ENCODE measurements around the gene APBB1IP. TPM values are rescaled to one million over a fixed set of nuclear protein-coding genes. Genes with fewer than 3 reads are reported as not detected.
"Not testable (repeated sequence)": the region's sequence is repeated elsewhere in the genome, so short reads cannot be mapped to it uniquely, and the experiment has no call there.

APBB1IP gene
- total RNA-seq, 4 donors from 2014 or later, result 1.2 to 2.4 (median 1.9) TPM; not detected in 1

DNA sequence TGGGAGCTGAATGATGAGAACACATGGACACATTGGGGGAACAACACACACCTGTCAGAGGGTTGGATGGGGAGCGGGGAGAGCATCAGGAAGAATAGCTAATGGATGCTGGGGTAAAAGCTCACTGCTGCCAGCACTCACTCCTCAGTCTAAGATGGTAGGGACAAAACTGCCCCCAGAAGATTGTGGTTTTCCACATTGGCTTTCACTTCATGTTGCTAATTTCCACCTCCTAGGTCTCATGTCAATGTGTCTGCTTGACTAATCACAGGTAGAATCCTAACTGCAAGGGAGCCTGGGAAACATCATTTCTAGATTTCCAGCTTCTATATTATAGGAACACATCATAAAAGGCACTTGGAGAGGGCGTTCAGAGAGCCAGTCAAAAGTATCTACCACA, 22.6 kb downstream of the APBB1IP start:
- H3K4me3 ChIP-seq, result no peak overlapping the region
- no peaks in the 10 kb centered on the region for H3K27me3 ChIP-seq
- intact Hi-C loops (cut with DNase I; ENCODE audit: low total_unique reads), result no loop called here
- DNase-seq, result no peak
- TF ChIP-seq CTCF (IDR thresholded peaks at IDR 0.05) (no peak), POLR2A (IDR thresholded peaks at IDR 0.05) (no peak)
- no peaks in the 10 kb centered on the region for H3K4me1 ChIP-seq
- H3K36me3 ChIP-seq, result no peaks in the 10 kb centered on the region
- H3K9me3 ChIP-seq, result no peaks in the 10 kb centered on the region
- no peak overlapping the region for H3K27ac ChIP-seq

- no peak for TF ChIP-seq CTCF (IDR thresholded peaks at IDR 0.05)
- no peak for TF ChIP-seq POLR2A (IDR thresholded peaks at IDR 0.05)
- Histone ChIP-seq H3K27me3 (no peaks in the 10 kb centered on the region), H3K9me3 (no peaks in the 10 kb centered on the region), H3K4me1 (no peaks in the 10 kb centered on the region), H3K27ac (no peak overlapping the region), H3K36me3 (no peaks in the 10 kb centered on the region), H3K4me3 (no peak overlapping the region)
- intact Hi-C loops (cut with DNase I; ENCODE audit: low total_unique reads), result no loop called here
- no peak for DNase-seq
Observed at GRCh38 chr10:26463986-26464385, 25.8 kb downstream of the APBB1IP start.

- intact Hi-C loops (cut with DNase I; ENCODE audit: low total_unique reads), result no loop called here
- Histone ChIP-seq H3K36me3 (no peaks in the 10 kb centered on the region), H3K27ac (no peak overlapping the region), H3K4me1 (no peaks in the 10 kb centered on the region), H3K9me3 (no peaks in the 10 kb centered on the region), H3K27me3 (no peaks in the 10 kb centered on the region), H3K4me3 (no peak overlapping the region)
- TF ChIP-seq CTCF (IDR thresholded peaks at IDR 0.05), result no peak
- no peak for TF ChIP-seq POLR2A (IDR thresholded peaks at IDR 0.05)
- no peak for DNase-seq
Observed at GRCh38 chr10:26464632-26465280, 26.6 kb downstream of the APBB1IP start.

DNA sequence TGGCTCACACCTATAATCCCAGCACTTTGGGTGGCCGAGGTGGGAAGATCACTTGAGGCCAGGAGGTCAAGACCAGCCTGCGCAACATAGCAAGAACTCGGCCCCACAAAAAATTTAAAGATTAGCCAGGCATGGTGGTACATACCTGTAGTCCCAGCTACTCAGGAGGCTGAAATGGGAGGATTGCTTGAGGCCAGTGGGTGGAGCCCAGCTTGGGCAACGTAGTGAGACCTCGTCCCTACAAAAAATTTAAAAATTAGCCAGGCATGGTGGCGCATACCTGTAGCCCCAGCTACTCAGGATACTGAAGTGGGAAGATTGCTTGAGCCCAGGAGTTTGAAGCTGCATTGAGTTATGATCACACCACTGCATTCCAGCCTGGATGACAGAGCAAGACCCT, 28.4 kb downstream of the APBB1IP start:
- H3K9me3 ChIP-seq; H3K4me3 ChIP-seq; H3K36me3 ChIP-seq; H3K27me3 ChIP-seq; H3K27ac ChIP-seq; H3K4me1 ChIP-seq; intact Hi-C loops (cut with DNase I; ENCODE audit: low total_unique reads); DNase-seq: not testable (repeated sequence)

DNA sequence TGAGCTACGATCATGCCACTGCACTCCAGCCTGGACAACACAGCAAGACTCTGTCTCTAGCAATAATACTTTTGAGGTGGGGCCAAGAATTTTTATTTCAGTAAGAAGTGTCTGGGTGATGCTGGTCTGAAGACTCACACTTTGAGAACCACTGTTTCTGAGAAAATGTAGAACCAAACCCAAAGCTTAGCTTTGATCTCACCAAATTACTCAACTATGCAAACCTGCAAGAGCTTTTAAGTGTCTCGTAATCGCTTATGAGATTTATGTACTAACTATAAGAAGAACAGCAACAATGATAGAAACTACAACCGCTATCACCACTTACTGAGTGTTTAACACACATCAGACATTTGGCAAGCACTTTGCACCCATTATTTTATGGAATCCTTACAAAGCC, 29.5 kb downstream of the APBB1IP start:
- no peak overlapping the region for H3K4me3 ChIP-seq
- no peak overlapping the region for H3K27ac ChIP-seq
- no peaks in the 10 kb centered on the region for H3K36me3 ChIP-seq
- H3K27me3 ChIP-seq, result no peaks in the 10 kb centered on the region
- H3K9me3 ChIP-seq, result no peaks in the 10 kb centered on the region
- intact Hi-C loops (cut with DNase I; ENCODE audit: low total_unique reads), result no loop called here
- H3K4me1 ChIP-seq, result no peaks in the 10 kb centered on the region
- no peak for TF ChIP-seq POLR2A (IDR thresholded peaks at IDR 0.05)
- TF ChIP-seq CTCF (IDR thresholded peaks at IDR 0.05), result no peak
- DNase-seq, result no peak

DNA sequence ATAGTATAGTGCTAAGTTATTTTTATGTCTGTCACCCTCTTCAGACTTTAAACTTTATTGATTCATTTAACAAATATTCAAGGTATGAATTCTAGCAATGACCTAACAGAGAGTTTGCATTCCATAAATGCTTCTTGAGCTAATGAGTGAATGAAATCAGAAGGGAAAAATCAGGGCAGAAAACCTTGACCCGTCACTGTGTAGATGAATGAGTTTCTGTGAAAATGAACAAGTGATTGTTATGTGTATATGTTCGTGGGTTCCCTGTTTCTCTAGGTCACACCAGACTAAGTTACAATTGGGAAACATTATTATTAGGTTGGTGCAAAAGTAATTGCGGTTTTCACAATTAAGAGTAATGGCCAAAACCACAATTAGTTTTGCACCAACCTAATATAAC, 30.1 kb downstream of the APBB1IP start:
- Histone ChIP-seq H3K4me3 (no peak overlapping the region), H3K27ac (no peak overlapping the region), H3K9me3 (no peaks in the 10 kb centered on the region), H3K36me3 (no peaks in the 10 kb centered on the region), H3K4me1 (no peaks in the 10 kb centered on the region), H3K27me3 (no peaks in the 10 kb centered on the region)
- intact Hi-C loops (cut with DNase I; ENCODE audit: low total_unique reads), result no loop called here
- no peak for TF ChIP-seq CTCF (IDR thresholded peaks at IDR 0.05)
- no peak for TF ChIP-seq POLR2A (IDR thresholded peaks at IDR 0.05)
- no peak for DNase-seq

Measured in uterus (tissue), 4 donors.